ENCODE measurements around the gene MYL3. TPM values are rescaled to one million over a fixed set of nuclear protein-coding genes. Genes with fewer than 3 reads are reported as not detected.

MYL3 gene
- total RNA-seq, 1 donor from 2014 or later, result 9,164 TPM

DNA sequence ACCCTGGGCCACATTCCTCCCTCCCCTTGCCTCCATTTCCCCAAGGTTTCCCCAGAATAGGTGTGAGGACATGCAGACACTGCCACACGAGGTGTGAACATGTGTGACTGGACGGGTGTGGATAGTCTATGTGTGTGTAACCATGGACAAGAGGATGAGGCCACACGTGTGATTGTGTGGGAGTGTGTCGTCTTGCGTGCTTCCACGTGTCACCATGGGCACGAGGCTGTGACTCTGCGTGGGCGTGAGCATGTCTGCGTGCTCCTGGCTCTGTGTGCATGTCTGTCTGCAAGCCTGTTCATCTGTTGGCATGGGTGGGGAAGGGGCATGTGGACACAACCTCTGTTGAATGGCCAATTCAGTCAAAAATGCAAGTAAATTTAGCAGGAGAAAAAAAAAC lies 6.2 kb upstream of the MYL3 start:
- intact Hi-C loops (cut with micrococcal nuclease), result no loop called here
- no peak for DNase-seq

DNA sequence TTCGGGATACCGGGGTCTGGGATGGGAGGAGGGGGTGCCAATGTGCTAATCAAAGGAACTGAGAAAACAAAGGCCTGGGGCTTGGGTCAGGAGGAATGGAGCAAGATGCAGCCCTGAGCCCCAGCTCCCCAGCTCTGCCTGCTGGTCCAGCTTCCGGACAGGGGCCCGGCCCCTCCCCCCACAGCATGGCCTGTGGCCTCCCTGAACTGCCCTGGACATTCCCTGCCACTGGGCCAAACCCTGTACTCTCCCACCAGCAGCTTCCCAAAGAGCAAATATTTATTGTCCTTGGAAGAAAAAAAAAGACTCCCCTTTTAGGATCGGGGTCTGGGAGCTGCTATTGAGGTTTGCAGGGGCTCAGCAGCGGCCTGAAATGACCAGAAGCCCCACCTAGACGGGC lies 5.7 kb upstream of the MYL3 start:
- intact Hi-C loops (cut with micrococcal nuclease), result no loop called here
- no peak for ATAC-seq
- no peak for DNase-seq

More for the DNA sequence above, 6.2 kb upstream of the MYL3 start:
- ATAC-seq, result no peak

- no peak for ATAC-seq
- intact Hi-C loops (cut with micrococcal nuclease), result no loop called here
- peak; percentile 60 for DNase-seq
Observed at GRCh38 chr3:46868287-46868686, 5.0 kb upstream of the MYL3 start.

DNA sequence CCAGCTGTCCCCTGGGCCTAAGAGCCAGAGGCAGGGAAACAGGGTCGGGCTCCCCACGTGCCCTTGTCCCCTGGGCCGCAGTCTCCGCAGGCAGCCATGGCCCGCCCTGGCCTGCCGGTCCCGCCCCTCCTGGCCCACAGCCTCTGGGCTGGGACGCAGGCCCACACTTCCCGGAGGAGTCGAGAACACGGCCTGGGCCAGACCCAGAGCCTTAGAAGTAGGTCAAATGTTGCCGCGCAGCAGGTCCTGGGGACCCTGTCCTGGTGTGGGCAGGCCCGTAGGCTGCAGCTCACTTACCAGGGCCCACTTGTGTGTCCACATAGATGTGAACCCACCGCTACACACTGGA lies 4.3 kb upstream of the MYL3 start:
- ATAC-seq (peak; percentile 76), DNase-seq (peak; percentile 95)
- intact Hi-C loops (cut with micrococcal nuclease), result no loop called here

DNA sequence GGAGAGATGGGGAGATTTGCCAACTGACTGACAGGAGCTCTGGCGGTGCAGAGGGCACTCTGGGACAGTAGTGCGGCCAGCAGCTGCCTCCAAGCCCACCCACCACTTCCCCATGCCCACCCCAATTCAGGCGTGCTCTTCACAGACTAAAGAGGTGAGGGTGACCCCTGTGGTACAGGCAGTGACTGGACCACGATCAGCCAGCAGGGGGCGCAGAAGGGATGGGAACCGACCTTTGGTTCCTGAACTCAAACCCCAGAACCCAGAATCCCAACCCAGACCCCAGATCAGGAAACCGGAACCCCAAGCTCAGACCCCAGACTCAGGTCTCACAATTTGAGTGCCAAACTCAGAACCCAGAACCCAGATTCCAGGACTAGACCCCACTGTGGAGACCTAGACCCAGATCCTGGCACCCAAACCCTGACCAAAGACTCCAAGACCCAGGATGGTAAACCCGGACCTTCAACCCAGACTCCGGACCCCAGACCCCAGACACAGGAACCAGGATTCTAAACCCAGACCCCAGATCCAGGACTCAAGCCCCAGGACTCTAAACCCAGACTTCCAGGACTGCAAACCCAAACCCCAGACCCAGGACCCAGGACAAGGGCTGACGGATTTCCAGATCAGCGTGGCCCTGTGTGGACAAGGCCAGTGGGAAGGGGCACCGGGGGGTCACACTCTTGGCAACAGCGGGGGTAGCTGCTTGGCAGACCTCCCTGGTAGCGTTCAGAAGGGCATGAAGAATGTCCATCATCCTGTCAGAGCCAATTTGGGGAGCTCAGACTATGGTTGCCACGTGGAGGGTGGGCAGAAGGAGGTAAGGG lies 3.7 kb upstream of the MYL3 start:
- peak; percentile 36 for ATAC-seq
- DNase-seq, result peak; percentile 95
- intact Hi-C loops (cut with micrococcal nuclease), result no loop called here

DNA sequence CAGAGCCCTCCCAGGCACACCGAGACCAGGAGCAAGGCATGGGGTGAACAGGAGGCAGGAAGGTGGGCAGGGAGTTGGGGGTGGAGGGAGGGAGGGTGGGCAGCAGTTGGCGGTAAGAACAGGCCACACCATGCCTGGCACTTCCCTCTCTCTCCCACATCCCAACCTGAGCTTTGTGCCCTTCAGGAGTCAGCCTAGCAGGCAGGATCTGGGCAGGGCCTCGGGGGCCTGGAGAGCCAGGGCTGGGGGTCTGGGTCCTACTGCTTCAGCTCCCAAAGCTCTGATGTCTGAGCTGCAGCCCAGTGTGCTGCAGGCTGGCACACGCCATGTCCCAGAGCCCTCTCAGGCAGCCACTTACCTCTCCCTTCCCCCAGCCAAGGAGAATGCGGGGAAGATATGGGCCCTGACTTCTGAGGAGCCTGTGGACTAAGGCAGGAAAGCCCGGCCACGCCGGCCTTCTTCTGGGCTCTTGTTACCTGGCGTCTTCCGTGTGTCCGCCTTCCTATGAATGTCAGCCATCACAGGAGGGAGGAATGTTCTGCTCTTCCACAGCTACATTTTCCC lies 2.9 kb upstream of the MYL3 start:
- no peak for ATAC-seq
- intact Hi-C loops (cut with micrococcal nuclease), result no loop called here
- peak; percentile 29 for DNase-seq

DNA sequence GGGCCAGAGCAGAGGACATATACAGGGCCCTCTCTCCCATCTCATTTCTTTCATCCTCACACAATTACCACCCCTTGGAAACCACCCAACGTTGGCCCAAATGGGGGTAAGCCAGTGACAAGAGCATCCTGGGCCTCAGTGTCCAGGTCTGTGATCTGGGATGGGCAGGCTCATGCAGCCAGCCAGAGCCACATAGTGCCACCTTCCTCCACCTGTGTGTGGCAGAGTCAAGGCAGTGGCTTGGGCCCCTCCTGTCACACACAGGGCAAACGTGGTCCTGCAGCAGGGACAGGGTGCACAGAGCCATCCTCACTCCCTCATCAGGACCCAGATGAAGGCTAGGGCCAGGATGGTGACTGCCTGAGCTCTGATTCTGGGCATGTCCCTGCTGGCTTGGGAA lies 2.3 kb upstream of the MYL3 start:
- DNase-seq (peak; percentile 25), ATAC-seq (no peak)
- intact Hi-C loops (cut with micrococcal nuclease), result no loop called here

- ATAC-seq (peak; percentile 31), DNase-seq (peak; percentile 80)
- intact Hi-C loops (cut with micrococcal nuclease), result no loop called here
Observed at GRCh38 chr3:46865031-46865507, 1.8 kb upstream of the MYL3 start.

DNA sequence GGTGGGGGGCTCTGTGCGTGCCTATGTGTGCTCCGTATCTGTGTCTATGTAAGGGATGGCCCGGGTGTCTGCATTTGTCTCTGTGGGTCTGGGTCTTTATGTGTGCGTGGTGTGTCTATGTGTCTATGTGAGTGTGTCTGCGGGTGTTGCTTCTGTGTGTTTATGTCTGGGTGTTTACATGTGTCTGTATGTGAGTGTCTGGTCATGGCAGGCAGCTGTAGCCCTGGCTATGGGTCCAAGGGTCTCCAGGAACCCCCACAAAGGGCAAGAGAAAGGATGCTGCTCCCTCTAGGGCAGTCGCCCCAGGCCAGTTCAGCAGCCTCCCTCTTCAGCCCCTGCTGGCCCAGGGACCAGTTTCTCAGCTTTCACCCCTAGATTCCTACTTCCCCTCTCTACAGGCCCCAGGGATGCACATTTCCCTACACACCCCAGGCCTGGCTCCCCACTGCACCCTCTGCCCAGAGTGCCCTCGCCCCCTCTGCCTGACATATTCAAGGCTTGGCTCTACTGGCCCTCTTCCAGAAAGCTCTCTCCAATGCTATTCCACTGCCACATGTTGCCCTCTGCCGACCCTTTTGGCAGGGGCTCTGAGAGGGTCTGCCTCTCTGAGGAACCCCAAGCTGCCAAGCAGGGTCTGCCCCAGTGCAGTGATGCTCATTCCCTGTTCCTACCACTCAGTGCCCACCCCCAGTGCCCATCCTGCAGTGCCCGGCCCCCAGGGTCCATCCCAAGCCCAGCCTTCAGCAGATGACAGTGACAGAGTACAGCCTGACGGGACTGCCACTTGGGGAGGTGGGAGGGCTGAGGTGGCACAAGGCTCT lies 1.0 kb upstream of the MYL3 start:
- intact Hi-C loops (cut with micrococcal nuclease), result no loop called here
- peak; percentile 57 for DNase-seq
- ATAC-seq, result peak; percentile 5

DNA sequence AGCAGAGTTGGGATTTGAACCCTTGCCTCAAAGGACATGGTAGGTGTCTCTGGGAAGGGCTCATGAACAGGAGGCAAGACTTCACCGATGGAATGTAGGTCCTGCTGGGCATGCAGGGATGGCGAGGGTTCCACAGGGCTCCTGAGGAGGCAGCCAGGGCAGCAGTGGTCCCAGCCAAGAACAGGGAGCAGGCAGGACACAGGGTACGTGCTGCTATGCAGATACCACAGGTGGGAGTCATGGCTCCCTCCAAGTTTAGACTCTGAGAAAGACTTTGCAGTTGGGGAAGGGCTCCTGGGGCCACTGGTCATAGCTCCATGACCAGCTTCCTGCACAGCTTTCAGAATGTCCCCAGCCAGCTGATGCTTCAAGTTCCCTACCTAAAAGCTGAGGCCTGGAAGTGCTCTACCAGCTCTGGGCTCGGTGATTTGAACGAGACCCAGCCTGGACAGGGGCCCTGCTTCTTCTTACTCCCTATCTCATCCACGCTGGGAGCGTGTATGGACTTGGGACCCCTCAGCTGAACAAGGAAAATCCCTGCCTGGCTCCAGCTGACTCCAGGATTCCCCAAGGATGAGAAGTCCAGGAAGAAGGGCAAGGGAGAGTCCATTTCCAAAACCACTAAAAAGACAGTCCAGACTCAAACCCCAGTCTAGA lies 747 bp downstream of the MYL3 start:
- DNase-seq, result peak; percentile 39
- intact Hi-C loops (cut with micrococcal nuclease), result no loop called here
- no peak for ATAC-seq

DNA sequence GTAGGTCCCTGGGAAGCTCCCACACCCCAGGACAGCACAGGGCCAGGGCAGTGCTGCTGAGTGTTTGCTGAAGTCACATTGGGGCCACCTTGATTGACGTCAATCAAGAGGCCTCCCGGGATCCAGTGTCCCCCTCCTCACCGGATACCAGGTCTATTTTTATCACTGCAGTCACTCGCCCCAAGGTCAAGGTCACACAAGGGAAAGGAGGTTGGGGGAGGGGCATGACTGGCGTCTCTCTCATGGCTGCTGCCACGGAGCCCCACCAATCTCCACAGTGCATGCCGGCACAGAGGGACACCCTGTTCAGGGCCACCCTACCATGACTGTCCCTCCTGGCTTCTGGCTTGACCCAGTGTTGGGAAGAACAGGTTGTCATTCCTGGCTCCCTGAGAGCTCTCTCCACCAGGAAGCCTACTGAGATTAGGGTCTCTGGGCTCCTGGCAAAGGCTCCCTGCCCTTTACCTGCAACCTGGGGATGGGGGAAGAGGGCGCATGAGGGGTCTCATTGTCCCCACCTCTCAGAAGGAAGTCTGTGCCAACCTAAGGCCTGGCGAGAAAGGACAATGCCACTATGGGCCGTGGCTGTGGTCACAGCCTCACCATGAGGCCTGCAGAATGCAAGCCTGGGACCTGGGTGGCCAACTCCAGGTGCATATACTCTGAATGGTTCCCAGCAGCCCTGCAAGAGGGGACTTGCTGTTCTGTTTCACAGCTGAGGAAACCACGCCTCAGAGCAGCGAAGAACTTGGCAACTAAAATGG lies 1.5 kb downstream of the MYL3 start:
- peak; percentile 76 for DNase-seq
- intact Hi-C loops (cut with micrococcal nuclease), result no loop called here
- peak; percentile 45 for ATAC-seq

DNA sequence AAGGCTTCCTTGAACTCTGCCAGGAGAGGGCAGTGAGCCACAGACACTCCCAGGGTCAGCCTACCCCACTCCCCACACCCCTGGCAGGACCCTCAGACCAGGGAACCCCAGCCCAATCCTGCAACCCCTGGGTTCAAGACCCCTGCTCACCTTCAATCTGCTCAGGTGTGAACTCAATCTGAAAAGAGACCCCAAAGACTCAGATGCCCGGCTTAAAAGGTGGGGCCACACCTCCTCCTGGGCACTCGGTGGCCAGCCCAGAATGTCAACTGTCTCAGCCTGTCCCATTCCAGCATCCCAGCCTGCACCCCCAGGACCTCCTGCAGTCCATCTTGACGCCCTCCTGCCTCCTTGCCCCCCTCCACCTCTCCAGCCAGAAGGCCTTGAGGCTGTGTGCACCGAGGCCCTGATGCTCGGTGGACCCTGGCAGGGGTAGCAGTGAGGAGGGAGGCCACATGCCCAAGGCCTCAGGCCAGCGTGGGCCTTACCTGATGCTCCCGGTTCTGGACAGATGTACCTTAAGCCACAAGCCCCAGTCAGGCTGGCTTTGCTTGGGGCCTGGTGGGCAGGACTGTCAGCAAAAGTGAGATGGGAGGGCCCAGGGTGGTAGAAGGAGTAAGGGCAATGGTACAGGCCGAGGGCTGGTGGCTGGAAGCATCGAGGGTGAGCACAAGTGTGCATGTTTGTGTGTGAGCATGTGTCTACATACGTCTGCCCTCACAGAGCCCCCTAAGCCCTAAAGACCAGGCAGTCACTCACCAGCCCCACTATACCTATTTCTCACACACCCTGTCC lies 2.2 kb downstream of the MYL3 start:
- DNase-seq (peak; percentile 30), ATAC-seq (no peak)
- intact Hi-C loops (cut with micrococcal nuclease), result no loop called here

DNA sequence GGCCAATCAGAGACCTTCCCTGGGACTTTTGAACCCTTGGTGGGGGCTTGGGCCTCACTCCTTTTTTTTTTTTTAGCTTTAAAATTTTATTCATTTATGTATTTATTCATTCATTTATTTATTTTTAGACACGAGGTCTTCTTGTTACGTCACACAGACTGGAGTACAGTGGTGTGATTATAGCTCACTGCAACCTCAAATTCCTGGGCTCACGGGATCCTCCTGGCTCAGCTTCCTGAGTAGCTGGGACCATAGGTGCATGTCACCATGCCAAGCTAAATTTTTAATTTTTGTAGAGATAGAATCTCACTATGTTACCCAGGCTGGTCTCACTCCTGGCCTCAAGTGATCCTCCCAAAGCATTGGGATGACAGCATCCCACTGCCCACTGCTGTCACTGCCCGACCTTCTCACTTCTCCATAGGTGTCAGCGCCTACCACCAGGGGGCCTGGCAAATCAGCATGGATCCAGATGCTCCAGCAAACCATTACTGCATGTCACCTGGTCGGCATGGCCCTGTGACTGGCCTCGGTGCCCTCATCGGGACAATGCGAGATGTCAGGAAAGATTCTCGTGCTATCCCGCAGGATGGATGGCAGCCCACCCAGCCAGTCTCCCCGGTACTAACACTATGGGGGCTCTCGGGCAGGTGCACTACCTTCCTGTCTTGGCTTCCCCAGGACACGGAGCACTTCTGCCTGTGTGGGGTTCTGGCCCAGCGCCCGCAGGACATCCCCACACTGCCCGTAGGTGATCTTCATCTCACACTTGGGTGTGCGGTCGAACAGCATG lies 3.0 kb downstream of the MYL3 start:
- DNase-seq (peak; percentile 73), ATAC-seq (peak; percentile 2)
- intact Hi-C loops (cut with micrococcal nuclease), result no loop called here

DNA sequence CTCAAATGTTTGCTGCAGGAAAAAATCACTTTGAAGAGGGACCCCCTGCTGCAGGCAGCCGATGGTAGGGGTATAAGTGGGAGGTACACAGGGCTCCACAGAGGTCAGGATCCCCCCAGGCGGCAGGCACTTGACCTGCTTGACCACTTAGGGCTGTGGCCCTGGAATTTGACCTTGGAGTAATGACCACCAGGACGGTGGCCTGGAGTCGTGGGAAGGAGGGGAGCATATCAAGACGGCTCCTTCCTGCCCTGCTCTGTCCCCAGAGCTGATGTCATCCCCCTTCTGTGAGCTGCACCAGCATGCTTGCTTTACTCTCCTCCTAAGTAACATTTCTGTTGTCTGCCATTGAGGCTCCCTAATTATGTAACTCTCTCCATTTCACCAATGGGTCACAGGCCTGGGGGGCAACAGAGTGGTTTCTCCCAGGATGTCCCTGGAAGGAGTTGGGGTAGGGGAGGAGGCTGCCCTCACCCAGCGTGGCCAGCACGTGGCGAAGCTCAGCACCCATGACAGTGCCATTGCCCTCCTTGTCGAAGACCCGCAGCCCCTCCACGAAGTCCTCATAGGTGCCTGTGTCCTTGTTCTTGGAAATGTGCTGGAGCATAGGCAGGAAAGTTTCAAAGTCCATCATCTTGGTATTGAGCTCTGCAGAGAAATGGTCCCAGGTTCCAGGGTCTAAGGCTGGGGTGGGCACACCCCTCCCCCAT lies 4.1 kb downstream of the MYL3 start:
- peak; percentile 27 for DNase-seq
- no peak for ATAC-seq
- intact Hi-C loops (cut with micrococcal nuclease), result no loop called here

DNA sequence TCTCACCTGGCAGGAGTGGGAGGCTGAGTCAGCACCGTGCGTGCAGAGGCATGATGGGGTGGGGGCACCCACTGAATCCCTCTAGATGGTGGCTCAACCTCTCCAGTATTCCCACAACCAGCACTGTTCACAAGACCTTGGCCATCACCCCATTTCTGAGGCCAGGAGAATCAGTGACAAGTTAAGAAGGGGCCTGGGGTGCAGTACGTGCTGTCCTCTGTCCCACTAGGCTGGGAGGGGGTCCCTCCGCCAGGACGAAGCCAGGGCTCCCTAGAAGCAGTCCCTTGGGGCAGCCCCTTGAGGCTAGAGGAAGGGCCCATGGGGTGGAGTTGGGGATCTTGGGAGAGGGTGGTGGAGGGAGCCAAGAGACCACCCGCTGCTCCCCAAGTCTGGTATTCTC lies 4.8 kb downstream of the MYL3 start:
- ATAC-seq, result no peak
- intact Hi-C loops (cut with micrococcal nuclease), result no loop called here
- peak; percentile 23 for DNase-seq

DNA sequence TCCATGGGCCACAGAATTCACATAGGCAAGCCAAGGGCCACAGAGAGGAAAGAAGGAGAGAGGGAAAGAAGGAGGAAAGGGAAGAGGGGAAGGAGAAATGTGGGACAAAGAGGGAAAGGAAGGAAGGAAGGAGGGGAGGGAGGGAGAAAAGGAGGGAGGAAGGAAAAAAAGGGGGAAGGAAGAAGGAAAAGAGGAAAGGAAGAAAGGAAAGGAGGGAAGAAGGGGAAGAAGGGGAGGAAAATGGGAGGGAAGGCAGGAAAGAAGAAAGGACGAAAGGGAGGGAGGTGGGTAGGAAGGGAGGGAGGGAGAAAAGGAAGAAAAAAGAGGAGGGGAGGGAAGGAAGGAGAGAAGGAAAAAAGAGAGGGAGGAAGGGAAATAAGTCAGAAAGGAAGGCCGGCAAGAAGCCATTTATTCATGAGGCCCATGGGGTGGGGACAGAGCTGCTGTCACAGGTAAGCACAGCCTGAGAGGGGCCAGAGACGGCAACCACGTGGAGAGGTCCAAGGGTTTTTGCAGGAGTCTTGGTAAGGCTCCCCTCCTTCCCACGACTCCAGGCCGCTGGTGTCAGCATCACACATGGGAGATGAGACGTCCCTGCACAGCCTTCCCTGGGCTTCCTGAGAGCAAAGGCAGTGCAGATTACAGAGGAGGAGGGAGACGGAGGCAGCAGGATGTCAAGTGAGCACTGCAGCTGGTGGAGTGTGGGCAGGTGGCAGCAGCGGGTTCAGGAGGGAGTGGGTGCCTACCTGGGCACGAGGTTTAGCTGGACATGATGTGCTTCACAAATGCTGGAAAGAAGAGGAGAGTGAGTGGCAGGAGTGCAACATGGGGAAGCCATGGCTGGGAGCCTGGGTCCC lies 5.5 kb downstream of the MYL3 start:
- DNase-seq, result peak; percentile 23
- intact Hi-C loops (cut with micrococcal nuclease), result no loop called here
- ATAC-seq, result no peak
